Measurements from ENCODE around the gene PNKD.

- TF ChIP-seq POLR2A (IDR thresholded peaks at IDR 0.05; ENCODE audit: low read depth) (no peak), CTCF (IDR thresholded peaks at IDR 0.05) (no peak), POLR2AphosphoS5 (IDR thresholded peaks at IDR 0.05) (no peak)
Observed at GRCh38 chr2:218300141-218300540, 29.8 kb downstream of the PNKD start.

Data from esophagus muscularis mucosa (tissue), 3 donors.